GM11168 (cell line): Measurements from ENCODE around the gene TRIO.
"Not testable (repeated sequence)": the region's sequence is repeated elsewhere in the genome, so short reads cannot be mapped to it uniquely, and the experiment has no call there.

Source experiments
- in situ Hi-C: fragments of 300-500 bp; cut with MboI; formaldehyde crosslinking; loops from one replicate; pipeline ENCODE4 v1.12.0; 2022; ENCODE audit warnings: low sequenced_read_pairs; ENCODE audit not compliant: unreplicated experiment

TRIO gene

DNA sequence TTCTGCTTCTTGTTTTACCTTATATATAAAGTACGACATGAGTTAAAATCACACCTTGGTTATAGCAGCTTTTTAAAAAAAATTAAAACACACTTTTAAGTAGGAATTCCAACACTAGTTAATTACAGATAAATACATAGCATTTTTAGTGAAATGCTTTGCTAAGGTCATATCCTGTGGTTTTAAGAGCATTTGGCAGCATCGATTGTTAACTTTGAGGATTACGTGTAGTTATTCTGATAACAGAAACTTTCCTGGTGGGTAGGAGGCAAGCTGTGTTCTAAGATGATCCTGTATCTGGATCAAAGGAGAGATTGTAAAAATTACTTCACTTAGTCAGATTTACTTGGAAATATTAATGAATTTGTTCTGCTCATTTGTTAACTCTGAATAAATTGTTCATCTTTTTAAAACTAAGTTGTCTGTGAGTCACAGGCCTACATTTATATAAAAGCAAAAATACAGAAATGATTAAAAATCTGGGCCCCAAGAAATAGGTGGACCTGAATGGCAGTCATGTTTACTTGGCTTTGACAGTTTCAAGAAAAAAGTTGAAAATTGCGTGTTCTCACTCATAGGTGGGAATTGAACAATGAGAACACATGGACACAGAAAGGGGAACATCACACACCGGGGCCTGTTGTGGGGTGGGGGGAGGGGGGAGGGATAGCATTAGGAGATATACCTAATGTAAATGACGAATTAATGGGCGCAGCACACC lies 58.3 kb downstream of the TRIO start:
- in situ Hi-C loops: no loop called here

DNA sequence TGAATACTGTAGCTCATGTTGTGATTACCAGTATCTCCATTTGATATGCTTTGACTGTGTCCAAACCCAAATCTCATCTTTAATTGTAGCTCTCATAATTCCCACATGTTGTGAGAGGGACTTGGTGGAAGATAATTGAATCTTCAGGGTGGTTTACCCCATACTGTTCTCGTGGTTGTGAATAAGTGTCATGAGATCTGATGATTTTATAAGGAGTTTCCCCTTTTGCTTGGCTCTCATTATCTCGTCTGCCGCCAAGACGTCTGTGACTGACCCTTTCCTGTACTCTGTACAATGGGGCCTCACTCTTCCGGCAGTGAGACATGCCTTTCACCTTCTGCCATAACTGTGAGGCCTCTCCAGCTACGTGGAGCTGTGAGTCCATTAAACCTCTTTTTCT lies 59.3 kb downstream of the TRIO start:
- in situ Hi-C loops: no loop called here

DNA sequence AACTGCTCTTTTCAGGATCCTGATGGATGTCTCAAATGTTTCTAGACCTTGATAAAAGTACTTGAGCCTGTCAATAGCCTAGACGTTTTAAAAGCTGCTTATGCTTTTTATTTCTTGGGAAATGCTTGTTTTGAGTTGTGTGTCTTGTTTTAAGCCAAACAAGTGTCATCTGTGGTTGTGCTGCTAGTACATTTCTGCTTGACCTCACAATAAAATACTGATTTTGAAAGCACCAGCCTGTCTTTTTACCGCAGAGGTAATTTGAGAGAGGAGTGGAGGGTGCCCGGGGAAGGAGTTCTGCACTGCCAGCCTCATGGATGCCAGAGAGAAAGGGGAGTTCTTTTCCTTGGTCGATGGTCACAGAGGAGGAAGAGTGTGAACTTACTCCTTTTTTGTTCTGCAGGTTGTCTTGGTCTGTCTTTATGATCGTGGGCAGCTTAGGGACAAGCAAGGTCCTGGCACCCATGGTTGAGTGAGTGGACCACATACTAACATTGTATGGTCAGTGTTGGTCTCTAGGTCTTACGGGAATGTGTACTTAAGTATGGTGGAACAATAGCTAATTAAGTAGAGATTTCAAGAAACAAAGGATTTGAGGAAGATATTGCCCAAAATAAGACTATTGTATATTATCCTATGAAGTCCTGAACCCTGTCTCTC lies 61.0 kb downstream of the TRIO start:
- in situ Hi-C loops: no loop called here

DNA sequence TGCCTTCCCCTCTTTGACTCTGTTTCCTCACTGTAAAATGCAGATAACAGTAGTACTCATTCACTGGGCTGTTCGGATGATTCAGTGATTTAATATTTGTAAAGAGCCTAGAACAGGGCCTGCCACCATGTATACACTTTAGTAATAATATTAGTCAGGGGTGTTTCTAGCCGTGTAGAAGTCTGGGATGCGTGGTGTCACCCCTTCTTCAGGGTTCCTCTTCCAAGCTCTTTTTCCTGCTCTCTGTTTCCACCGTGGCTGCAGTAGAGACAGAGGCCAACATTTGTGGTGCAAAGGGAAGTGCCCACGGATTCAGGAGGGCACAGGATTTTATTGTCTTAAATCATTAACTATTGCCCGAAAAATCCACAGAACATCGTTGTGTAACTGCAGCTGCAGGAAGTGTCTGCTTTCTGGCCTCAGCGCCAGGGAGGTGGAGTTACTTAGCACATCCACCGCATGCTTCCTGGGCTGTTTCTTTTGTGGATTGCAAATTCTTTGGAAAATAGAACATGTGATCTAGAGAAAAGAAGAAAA lies 61.7 kb downstream of the TRIO start:
- in situ Hi-C loops: no loop called here

DNA sequence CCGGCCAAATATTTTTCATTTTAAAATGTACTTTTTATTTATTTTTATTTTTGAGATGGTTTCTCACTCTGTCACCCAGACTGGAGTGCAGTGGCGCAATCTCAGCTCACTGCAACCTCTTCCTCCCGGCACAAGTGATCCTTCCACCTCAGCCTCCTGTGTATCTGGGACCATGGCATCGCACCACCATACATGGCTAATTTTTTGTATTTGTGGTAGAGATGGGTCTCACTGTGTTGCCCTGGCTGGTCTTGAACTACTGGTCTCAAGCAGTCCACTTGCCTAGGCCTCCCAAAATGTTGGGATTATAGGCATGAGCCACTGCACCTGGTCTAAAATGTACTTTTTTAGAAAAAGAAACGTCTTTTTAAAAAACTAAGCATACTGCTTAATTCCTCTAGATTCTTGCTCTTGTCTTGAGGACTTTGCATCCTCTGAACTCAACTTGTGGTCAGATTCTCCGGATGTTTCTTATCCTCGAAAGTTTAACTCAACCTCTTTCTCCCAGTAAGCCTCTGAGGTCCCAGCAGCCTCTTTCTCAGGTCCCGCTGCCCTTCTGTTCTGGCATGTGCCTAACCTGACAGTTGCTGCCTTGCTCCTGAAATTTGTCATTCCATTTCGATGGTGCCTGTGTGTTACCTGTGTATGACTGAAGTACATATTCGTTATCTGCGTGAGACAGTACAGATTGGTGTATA lies 63.0 kb downstream of the TRIO start:
- in situ Hi-C loops: no loop called here

DNA sequence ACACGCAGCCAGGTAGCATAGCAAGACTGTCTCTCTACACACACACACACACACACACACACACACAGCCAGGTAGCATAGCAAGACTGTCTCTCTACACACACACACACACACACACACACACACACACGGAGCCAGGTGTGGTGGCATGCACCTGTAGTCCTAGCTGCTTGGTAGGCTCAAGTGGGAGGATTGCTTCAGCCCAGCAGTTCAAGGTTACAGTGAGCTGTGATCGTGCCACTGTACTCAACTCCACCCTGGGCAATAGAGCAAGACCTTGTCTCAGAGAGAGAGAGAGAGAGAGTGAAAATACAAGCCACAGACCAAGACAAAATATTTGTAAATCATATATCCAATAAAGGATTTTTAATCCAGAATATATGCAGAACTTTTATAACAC lies 64.3 kb downstream of the TRIO start:
- in situ Hi-C loops: not testable (repeated sequence)

DNA sequence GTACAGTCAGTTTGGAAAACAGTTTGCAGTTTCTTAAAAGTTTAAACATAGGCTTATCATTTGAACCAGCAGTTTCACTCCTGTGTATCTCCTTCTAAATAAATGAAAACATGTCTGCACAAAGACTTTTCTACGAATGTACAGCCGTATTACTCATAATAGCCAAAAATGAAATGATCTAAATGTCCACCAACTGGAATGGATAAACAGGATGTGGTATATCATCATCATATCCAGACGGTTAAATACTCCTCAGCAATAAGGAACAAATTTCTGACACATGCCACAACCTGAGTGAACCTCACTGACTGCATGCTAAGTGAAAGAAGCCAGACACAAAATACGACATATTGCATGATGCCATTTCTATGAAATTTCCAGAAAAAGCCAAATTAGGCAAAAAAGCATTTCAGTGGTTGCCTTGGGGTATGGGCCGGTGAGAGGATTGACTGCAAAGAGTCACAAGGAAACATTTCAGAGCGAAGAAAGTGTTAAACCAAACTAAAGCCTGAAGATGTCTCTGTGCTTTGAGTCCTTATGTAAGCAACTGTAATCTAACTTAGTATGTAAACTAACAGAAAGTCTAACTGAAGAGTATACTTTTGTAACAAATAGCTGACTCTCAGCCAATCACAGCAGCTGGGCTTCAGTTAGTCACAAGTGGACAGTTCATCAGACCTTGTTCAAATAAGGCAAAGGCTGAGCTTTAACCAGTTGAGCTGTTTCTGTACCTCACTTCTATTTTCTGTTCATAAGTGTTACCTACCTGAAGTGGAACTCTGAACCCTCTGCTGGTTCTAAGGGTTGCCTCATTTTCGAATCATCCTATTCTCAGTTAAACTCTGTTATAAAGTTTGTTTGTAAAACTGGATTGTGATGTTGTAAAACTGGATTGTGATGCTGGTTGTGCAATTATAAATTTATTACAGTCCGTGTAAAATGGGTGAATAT lies 65.2 kb downstream of the TRIO start:
- in situ Hi-C loops: no loop called here

DNA sequence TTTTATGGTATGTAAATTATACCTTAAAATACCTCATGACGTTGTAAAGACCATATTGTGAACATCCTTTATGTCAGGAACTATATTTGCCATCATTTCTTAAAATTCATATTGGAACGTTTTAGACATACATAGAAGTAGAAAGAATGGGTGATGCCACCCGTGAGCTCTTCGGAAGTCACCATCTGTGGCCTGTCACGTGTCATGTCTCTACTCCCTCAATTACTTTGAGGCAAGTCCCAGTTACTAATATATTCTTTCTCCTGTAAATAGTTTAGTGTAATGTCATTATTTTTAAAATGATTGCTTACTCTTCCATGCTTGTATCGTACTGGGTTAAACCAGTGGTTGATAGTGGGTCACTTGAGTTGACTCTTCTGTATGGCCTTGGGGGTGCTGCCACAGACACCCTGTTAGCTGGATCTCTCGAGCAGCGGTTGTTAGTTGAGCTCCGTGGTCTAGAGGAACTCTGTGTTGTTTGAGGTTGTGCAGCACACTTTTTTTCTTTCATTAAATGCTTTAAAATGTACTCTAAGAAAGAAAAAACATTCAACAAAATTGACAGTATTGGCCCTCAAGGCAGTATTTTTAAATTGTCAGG lies 66.2 kb downstream of the TRIO start:
- in situ Hi-C loops: no loop called here

DNA sequence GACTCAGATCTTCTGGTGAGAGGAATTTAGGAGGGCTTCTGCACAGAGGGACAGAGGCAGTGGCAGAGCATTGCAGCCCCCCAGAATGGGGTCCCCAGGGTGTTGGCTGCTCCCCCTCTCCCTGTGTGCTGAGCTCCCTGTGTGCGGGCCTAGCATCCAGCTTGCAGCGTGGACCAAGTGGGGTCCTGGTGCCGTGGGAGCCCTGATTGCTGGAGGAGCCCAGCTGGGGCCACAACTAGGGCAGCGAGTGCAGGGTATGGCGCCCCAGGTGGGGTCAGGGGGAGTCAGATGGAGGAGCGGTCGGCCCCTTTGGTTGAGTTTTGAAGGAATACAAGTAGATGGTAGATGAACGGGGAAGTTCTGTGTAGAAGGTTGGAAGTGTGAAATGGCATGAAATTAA lies 66.7 kb downstream of the TRIO start:
- in situ Hi-C loops: no loop called here

DNA sequence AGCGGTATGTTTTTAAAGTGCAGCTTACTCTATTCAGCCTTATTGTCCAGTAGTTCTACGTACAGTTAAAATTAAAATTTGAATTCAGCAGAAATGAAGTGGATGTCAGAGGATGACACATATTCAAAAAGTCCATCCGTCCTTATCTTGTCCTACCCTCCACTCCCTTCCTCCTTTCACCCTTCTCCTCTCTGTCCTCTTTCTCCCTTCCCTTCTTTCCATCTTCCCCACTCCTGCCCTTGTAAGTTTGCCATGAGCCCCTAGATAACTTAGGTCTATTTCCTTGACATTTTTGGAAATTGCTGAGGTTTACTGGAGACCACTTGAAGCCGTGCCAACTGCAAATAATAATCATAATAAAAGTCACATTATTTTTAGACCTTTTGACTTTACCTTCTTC lies 67.6 kb downstream of the TRIO start:
- in situ Hi-C loops: no loop called here

DNA sequence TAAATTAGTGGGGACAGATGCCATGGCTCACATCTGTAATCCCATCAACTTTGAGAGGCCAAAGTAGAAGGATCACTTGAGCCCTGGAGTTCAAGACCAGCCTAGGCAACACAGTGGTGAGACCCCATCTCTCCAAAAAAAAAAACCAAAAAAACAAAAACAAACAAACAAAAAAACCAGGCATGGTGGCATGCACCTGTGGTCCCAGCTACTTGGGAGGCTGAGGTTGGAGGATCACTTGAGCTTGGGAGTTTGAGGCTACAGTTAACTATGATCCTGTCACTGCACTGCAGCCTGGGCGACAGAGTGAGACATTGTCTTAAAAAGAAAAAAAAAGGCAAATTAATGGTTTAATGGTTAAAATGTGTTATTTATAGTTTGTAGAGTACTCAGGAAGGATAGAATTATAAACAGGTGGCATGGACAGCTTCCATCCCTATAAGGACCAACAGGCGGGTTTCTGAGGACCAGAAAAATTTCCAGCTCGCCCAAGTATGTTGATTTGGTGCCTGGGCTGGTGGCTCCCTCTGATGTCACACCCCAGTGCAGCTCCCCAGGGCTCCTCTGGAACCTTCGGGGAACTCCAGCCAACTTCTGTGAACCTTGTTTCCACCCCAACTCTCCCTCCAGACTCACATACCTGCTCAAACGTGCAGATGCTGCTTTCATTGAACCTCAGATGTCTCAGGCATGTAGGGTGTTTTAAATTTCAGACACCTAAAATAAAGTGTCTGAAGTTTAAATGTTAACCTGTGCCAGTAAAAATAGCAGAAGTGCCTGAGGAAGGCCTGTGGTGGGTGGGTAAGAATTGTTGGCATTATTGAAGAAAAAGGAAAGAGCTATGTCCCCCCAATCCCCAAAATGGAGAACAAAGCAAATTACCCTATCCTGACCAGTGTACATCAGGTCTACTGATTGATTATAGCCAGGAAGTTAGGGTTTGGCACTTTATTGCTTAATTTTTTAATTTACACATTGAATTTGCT lies 69.0 kb downstream of the TRIO start:
- in situ Hi-C loops: no loop called here

DNA sequence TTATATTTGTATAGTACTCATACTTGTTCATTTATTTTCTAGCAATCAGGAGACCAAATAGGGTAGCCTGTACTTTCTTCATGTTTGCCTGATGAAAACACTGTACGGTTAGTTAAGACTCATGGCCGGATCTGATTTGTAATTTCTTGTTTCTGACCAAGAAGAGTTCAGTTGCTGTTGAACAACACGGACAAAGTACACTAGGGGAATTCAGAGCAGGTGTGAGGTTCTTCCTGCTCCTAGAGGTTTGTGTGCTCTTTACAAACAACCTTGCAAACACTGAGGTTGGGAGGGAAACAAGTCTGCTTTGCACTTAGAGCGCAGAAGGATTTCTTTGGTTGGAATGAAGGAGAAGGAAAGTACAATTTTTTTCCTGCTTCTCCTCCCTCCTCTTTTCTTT lies 69.7 kb downstream of the TRIO start:
- in situ Hi-C loops: no loop called here

DNA sequence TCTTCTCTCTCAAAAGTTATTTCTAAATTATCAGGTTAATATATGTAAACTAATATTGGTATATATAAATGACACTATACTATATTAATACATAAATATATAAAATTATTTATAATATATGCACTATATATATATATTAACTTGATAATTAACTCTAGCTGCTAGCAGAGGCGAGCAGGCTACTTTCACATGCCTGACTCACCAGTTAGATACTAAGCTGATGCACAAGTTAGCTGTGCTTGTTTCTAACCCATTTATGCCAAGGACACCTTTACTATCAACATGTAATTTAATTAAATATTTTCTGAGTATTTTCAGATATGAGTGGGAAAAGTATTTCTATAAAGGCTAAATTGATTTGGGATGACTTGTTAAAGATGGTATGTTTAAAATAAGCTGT lies 70.1 kb downstream of the TRIO start:
- in situ Hi-C loops: no loop called here

DNA sequence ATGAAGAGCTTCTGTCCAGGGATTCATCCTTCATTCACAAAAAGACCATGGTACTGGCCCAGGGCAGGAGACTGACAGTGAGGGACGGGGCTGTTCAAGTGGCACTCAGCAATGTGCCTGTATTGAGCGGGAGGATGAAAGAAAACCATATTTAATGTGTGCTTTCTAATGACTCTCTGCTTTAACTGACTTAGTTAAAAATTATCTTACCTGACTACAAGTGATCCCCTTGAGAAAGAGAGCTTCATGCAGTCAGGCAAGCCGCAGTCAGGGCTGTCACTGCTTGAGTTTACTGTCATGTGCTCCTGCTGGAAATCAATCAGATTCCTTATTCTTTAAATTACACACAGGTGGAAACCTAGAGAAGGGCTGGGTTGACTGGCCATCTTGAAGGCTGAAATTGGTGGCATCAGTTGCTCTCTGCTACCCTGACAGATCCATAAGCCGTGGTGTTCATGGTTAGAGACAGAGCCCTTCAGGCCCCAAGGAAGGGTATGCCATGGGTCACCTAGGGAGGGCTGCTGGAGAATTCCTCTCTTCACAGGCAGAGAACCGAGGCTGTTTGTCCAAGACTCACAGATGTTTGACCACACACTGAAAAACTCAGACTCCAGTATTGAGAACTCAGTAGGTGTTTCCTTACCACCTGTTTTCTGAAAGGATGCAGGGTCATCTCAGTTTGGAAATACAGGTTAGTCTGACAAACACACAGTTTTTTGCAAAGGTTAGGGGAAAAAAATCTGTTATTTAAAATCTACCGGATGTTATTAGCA lies 70.9 kb downstream of the TRIO start:
- in situ Hi-C loops: no loop called here

DNA sequence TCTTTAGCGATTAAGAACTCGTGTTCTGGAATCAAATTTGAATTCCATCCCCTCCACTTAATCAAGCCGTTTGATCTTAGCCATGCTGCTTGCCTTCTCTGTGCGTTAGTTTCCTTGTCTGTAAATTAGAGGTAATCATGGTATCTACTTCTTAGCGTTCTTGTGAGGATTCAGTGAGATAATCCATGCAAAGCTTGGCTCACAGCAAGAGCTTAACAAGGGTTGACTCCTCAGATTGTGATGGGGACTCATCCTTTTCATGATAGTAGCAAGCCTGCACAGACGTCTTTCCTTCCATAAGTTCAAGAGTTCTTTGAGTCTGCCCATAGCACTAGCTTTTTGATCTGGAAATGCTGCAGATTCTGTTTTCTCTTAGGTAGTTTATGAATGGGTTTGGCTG lies 72.8 kb downstream of the TRIO start:
- in situ Hi-C loops: loop anchor here (5.0 kb wide), 1 partner anchor 41 kb away; no protein-coding TSS in a partner anchor

DNA sequence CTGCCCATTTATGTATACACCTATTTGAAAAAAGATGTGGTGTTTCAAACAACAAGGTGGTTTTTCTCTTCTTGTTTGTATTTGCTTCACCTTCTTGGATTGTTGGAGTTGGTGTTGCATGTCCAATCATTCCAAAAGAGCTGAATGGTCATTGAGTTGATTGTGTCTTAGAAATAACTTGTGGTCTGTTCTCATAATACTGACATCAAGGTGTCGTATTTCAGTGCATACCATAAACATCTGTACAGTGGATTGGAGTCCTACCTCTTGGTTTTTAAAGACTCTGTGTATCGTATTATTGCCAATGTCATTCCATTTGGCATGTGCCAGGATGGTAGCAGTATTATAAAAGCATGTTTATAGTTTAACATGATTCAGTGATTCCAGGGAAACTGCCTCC lies 73.2 kb downstream of the TRIO start:
- in situ Hi-C loops: loop anchor here (5.0 kb wide), 1 partner anchor 41 kb away; no protein-coding TSS in a partner anchor

DNA sequence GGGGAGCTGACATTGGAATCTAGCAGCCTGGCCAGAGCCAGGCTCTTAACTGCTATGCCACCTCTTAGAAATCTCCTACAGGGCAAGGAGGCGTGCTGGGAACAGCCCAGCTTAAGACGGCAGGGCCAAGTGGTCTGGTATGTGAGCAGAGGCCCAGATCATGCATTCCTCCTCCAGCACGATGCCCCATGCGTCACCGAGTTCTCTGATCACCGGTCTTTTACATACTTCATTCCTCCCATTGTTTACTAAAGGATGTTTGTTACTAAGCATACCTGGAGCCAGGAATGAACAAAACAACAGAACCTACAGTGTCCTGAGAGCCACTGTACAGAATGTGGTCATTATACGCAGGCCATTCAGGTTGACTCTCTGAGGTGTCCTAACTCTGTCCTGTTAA lies 73.8 kb downstream of the TRIO start:
- in situ Hi-C loops: loop anchor here (5.0 kb wide), 1 partner anchor 40 kb away; no protein-coding TSS in a partner anchor

DNA sequence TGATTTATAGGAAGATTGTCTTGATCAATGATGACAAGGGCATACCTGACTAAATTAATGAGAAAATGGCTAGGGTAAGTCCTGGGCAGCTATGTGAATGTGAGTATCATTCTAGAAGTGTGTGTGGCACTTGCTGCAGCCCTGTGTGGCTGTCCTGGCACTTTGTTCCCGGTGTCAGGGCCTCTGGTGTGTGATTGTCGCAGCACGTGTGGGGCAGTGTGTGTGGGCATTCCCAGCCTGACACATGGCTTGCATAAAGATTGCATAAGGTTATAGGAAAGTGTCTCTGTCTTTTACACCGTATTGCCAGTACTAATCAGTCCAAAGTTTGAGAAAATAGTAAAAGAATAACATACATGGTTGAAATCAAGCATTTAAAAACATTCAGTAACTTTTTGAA lies 74.4 kb downstream of the TRIO start:
- in situ Hi-C loops: loop anchor here (5.0 kb wide), 1 partner anchor 40 kb away; no protein-coding TSS in a partner anchor
